ENCODE results near the gene MN1. TPM values are rescaled to one million over a fixed set of nuclear protein-coding genes. Genes with fewer than 3 reads are reported as not detected.

Gene MN1
- total and polyA plus RNA-seq, 2 experiments from 2014 or later = 1.0 to 6.8 TPM

DNA sequence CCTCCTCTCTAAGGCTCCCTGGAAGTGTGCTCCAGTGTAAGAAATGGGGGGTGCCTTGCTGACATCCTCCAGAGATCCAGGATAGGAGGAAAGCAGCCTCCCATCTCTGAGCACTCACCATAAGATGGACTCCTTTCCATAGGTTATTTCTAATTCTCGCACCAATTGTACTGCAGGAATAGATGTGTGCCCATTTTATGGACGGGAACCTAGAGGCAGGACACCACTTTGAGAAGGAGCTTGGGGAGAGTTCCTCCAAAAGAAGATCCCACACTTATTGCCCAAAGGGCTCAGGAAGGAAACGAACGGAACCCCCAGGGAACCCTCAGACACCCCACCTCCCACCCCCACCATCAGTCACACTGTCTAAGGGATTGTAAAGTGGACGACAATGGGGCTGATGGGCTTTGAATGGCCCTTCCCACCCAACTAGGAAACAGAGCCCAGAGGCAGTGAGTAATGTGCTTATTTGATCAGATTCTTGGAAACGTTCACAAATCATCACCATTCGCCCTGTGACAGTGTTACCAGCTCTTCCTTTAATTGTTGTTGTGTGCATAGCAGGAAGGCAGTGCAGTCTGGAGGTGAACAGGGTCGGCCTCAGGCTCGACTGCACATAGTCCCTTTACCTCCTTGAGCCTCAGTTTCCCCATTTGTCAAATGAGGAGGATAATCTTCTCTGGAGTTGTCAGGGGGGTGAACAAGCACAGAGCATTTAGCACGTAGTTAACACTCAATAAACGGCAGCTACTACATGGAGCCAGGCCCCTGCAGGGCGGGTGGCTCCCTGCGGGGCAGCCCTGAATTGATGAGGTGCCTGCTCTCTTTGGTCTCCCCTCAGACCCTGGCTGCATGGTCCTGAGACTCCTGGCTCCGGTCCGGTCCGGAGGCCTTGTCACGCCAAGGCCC lies 8.4 kb upstream of the MN1 start:
- H3K4me1 Mint-ChIP-seq = peaks cover 16% of the 10 kb centered on the region
- no peak overlapping the region for H3K4me2 ChIP-seq
- no peaks in the 10 kb centered on the region for H4K20me1 ChIP-seq (replicated peaks; ENCODE audit: insufficient read depth)
- no peak overlapping the region for H3K4me3 Mint-ChIP-seq
- no peaks in the 10 kb centered on the region; the same call in 1 of the 2 replicates for H3K36me3 ChIP-seq (ENCODE audit: insufficient read depth)
- peaks cover 11% of the 10 kb centered on the region for H3K27me3 Mint-ChIP-seq (ENCODE audit: insufficient read depth, low read depth, poor library complexity)
- TF ChIP-seq ETS1 (IDR thresholded peaks at IDR 0.05) (no peak), REST (IDR thresholded peaks at IDR 0.05; ENCODE audit: unreplicated experiment) (no peak), STAT1 (IDR thresholded peaks at IDR 0.05; ENCODE audit: unreplicated experiment) (no peak), ZNF114 (CRISPR knock-in tag; IDR thresholded peaks at IDR 0.05) (no peak), EZH2phosphoT487 (IDR thresholded peaks at IDR 0.05; ENCODE audit: unreplicated experiment) (no peak), CREB1 (CRISPR knock-in tag; IDR thresholded peaks at IDR 0.05; ENCODE audit: low read depth) (no peak), JUNB (IDR thresholded peaks at IDR 0.05; ENCODE audit: unreplicated experiment) (no peak)
- peaks cover under 1% of the 10 kb centered on the region; the same call in 1 of the 2 replicates for H3K4me1 ChIP-seq (ENCODE audit: insufficient read depth)
- no peak overlapping the region for H3K27ac ChIP-seq (ENCODE audit: low read depth)
- H3K9me2 ChIP-seq (ENCODE audit: insufficient read depth) = no peaks in the 10 kb centered on the region
- H3K27me3 ChIP-seq (ENCODE audit: insufficient read depth) = no peaks in the 10 kb centered on the region
- no peak overlapping the region for H3K27ac Mint-ChIP-seq
- H3K36me3 Mint-ChIP-seq (ENCODE audit: low read depth) = no peaks in the 10 kb centered on the region
- no peak overlapping the region; the same call in 1 of the 2 replicates for H2AFZ ChIP-seq
- ATAC-seq (peak; percentile 32), DNase-seq (ENCODE audit: low spot score) (no peak)
- H3K79me2 ChIP-seq (replicated peaks; ENCODE audit: insufficient read depth) = no peaks in the 10 kb centered on the region
- no peaks in the 10 kb centered on the region for H3K9me3 Mint-ChIP-seq
- no peak overlapping the region for H3K4me3 ChIP-seq
- H3F3A ChIP-seq (replicated peaks; ENCODE audit: low read depth) = 0 out of 2 replicates have a peak, but pooled peaks cover 2% of the 10 kb centered on the region

DNA sequence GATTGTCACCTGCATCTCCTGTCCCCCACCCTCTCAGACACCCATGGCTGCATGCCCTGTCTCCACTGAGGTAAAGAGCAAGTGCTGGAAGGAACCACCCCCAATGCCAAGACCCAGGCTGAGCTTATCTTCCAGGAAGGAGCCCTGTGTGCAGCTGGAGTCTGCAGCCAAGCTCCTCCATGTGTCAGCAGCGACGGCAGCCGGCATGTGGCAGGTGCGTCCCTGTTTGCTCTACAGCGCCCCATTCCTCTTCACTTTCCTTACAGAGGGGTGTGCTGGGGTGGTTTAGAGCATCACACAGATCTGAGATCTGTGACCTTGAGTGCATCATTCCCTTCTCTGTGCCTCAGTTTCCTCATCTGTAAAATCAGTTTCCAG lies 7.7 kb upstream of the MN1 start:
- TF ChIP-seq CTCF (conservative IDR thresholded peaks at IDR 0.05; ENCODE audit: low read depth in 2 of 2) = peak in 1 of 2 experiments; percentile 50; a peak in 2 of 4 replicates
- no peak for TF ChIP-seq ETS1 (IDR thresholded peaks at IDR 0.05)
- Histone ChIP-seq H3K27ac (ENCODE audit: low read depth) (no peak overlapping the region), H3K79me2 (replicated peaks; ENCODE audit: insufficient read depth) (no peaks in the 10 kb centered on the region), H3F3A (replicated peaks; ENCODE audit: low read depth) (0 out of 2 replicates have a peak, but pooled peaks cover 2% of the 10 kb centered on the region), H2AFZ (no peak overlapping the region), H3K4me3 (no peak overlapping the region), H3K9me2 (ENCODE audit: insufficient read depth) (no peaks in the 10 kb centered on the region), H3K4me2 (no peak overlapping the region), H3K36me3 (ENCODE audit: insufficient read depth) (no peaks in the 10 kb centered on the region; the same call in 1 of the 2 replicates), H3K4me1 (ENCODE audit: insufficient read depth) (peaks cover 8% of the 10 kb centered on the region; the same call in 1 of the 2 replicates), H4K20me1 (replicated peaks; ENCODE audit: insufficient read depth) (no peaks in the 10 kb centered on the region), H3K27me3 (ENCODE audit: insufficient read depth) (peaks cover 5% of the 10 kb centered on the region)
- no peak overlapping the region for H3K4me3 Mint-ChIP-seq
- H3K27me3 Mint-ChIP-seq (ENCODE audit: insufficient read depth, low read depth, poor library complexity) = peaks cover 16% of the 10 kb centered on the region
- H3K9me3 Mint-ChIP-seq = no peaks in the 10 kb centered on the region
- no peaks in the 10 kb centered on the region for H3K36me3 Mint-ChIP-seq (ENCODE audit: low read depth)
- H3K27ac Mint-ChIP-seq = no peak overlapping the region
- no peak for DNase-seq (ENCODE audit: low spot score)
- ATAC-seq = peak; percentile 26
- H3K4me1 Mint-ChIP-seq = peaks cover 21% of the 10 kb centered on the region
